OCI-M2 (cell line): ENCODE measurements around the gene UBAP1.
"Not testable (repeated sequence)": the region's sequence is repeated elsewhere in the genome, so short reads cannot be mapped to it uniquely, and the experiment has no call there.

Experiments used
- DNase-seq: peaks from one replicate; lab custom pipeline; 2025; ENCODE audit not compliant: unreplicated experiment; lab: John Stamatoyannopoulos, UW

UBAP1 gene

DNA sequence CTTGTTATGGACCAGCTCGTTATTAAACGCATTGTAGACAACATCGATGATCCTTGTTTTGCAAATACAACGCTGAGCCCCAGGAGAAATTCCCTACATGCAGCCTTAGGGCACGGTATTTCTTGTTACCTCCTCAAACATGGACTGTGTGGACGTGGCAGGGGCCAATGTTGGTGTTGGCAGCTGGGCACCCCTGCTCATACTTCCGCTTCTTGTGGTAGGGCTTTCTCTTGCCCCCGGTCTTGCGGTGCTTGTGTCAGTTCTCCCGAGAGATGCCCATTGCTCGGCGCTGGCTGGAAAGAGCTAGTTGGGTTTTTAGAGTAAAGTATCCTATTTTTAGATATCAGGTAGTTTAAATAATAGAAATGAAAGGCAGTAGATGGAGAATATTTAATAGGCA is 45.5 kb downstream of the UBAP1 start:
- no peak for DNase-seq

DNA sequence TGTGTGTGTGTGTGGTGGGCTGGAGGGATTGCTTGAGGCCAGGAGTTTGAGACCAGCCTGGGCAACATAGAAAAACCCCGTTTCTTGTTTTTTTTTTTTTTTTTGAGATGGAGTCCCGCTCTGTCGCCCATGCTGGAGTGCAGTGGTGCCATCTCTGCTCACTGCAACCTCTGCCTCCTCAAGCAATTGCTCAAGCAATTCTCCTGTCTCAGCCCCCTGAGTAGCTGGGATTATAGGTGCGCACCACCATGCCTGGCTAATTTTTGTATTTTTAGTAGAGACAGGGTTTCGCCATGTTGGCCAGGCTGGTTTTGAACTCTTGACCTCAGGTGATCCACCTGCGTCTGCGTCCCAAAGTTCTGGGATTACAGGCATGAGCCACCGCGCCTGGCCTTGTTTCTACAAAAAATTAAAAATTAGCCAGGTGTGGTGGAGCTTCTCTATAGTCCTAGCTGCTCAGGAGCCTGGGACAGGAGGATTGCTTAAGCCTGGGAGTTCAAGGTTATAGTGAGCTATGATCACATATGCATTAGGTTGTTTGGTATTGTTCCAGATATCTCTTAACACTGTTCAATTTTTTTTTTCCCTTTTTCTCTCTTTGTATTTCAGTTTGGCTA is 47.4 kb downstream of the UBAP1 start:
- DNase-seq, result not testable (repeated sequence)

DNA sequence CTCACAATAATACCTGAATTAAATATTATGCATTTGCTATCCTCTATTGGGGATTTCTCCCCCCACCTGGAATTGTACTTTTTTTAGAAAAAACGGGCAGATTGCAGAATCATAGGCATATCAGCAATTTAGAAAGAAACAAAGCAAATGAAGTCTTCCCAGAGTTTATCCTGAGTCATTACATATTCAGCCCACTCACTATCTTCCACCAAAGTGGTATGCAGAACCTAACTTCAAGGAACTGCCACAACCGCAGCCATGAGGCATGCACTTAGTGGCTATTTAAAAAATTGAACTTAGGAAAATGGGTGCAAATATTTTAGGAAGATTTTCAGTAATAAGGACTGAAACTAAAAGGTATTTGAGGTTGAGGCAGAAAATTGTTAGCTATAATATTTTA is 48.6 kb downstream of the UBAP1 start:
- DNase-seq, result no peak

DNA sequence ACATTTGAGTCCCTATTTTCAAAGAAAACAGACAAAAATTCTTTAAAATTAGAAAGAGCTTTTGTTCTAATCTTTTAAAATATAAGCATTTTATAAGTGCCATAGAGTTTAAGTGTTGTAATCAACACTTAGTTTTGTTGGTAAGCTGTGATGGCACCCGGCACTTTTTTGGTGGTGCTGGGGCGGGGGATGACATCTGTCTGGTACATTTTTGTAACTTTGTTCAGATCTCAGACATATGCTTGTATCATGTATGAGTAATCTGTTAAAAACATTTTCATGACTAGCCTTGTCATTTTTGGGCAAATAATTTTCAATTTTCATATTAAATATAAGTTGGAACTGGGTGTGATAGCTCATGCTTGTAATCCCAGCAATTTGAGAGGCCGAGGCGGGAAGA is 51.7 kb downstream of the UBAP1 start:
- no peak for DNase-seq

DNA sequence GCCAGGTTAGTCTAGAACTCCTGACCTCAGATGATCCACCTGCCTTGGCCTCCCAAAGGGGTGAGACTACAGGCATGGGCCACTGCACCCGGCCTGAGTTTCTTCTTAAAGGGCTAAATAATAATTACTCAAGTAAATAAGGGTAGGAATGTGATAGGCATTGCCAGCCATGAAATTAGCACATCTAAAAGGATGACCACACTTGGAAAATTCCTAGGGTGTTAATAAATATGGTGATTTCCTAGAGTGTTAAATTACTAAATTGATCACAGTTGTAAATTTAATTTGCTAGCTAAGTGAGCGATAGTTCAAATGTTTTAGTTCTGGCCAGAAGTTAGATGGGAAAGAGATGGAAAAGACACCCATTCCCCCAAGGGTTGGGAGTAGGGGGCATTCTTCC is 53.4 kb downstream of the UBAP1 start:
- DNase-seq, result no peak

DNA sequence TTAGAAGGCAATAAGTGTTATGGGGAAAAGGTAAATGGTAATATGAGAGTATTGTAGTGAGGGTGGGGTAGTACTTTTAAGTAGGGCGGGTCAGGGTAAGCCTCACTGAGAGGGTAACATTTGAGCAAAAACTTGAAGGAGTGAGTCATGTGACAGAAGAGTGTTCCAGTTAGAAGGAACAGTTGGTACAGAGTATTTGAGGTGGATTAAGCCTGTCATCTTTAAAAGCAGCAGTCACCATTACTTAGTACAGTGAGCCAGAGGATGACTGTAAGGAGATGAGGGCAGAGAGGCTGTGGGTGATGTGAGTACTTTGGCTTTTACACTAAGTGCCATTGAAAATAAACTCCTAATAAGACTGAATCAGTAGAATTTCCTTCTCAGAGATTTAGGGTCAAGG is 54.8 kb downstream of the UBAP1 start:
- DNase-seq, result no peak

DNA sequence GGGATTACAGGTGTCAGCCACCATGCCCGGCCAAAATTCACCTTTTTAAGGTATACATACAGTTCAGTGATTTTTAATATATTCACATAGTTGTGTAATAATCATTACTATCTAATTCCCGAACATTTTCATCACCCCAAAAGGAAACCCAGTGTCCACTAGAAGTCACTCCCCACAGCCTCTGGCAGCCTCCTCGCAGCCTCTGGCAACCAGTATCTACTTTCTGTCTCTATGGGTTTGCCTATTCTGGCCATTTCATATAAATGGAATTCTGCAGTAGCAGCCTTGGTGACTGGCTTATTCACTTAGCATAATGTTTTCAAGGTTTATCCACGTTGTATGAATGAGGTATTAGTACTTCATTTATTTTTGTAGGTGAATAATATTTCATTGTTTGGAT is 59.0 kb downstream of the UBAP1 start:
- no peak for DNase-seq

DNA sequence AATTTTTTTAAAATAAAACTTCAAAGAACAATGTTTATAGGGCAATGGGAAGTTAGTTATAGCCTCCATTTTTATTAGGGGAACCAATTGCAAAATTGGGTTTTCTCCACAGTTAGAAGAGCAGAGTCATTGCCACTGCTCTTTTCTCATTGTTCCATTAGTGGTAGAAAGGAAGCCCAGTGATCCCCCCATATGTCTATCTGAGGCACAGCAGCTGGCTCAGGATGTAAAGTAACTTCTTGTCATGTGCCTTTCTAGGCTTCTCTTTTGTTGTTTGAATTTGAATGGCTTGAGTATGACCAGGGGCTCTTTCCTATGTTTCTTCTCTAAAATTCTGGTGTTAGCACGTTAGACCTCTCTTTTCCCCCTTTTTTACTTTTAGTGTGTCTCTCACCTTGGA is 61.2 kb downstream of the UBAP1 start:
- DNase-seq, result no peak

DNA sequence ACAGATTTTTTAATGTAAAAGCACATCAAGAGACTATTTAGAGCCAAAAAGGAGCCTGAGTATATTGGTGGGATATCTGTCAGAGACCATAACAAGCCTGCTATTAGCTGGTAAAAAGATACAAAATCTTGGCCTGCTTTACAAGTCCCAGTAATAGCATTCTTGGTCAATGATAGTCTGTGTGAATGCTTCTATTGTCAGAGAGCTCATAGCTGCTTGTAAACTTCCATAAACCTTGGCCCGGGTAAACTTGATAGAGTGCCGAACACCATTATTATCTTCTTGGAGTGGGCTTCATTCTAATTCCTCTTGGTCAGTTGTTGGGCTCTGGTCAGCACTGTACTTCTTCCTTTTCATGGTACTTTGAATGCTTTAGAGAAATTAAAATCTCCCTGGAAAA is 64.0 kb downstream of the UBAP1 start:
- no peak for DNase-seq

DNA sequence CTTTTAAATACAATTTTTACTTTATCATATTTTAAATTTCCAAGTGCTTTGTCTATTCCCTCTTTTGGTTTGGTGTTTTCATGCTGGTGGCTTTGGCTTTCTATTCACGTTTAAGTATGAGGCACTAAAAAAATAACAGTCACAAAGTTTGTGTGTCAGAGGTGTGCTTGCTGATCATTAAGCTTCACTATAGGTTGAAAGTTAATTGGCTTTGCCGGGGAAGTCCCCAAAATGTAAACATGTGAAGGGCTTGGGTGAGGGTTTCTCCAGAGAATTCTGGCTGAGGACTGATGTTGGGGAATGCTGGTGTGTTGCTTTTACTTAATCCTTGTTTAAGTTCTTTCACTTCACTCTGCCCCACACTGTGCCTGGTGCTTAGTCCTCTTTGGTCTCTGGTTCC is 66.4 kb downstream of the UBAP1 start:
- not testable (repeated sequence) for DNase-seq

DNA sequence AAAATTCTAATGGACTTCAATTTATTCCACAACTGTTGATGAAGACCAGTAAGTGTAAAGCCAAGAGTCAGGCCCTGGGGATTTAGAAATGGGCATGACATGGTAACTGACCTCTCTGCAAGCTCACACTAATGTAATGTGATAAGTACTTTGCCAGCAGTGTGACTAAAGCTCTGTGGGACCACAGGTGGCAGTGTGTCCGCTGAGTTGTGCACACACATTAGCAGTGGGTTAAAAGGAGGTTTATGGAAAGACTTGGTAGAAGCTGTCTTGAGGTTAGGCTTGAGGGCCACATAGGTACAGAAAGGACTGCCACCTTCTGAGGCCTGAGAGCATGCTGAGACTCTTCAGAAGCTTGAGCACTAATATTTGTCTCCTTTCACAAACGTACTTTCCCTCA is 67.6 kb downstream of the UBAP1 start:
- DNase-seq, result no peak

DNA sequence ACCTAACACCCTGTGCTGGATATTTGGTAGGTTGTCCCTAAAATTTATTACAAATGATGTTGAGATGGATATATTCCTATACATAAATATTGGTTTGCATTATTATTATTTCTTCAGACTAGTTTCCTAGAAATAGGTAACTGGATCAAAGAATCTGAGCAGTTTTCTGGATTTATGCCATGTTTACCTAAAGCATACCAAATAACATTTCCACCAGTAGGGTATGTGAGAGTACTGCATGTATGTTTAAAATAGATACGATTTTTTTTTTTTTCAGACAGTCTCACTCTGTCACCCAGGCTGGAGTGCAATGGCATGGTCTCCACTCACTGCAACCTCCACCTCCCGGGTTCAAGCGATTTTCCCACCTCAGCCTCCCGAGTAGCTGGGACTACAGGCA is 68.9 kb downstream of the UBAP1 start:
- not testable (repeated sequence) for DNase-seq

DNA sequence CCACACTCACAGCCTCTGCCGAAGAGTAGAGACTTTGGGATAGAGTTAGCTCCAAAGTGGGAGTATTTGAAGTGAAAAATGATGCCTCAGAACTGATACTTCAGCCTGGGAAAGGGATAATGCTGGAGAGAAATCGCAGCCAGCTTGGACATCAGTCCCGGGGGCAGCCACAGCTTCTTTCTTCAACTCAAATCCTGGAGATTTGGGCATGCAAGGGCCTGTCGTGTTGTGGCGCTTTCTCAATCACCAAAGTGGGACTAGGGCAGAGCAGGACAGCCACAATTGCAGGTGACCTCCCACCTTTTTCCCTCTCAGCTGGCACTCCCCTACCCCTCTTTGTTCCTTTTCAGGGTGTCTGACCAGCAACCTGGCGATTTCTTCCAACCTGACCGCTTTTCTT is 70.4 kb downstream of the UBAP1 start:
- no peak for DNase-seq

DNA sequence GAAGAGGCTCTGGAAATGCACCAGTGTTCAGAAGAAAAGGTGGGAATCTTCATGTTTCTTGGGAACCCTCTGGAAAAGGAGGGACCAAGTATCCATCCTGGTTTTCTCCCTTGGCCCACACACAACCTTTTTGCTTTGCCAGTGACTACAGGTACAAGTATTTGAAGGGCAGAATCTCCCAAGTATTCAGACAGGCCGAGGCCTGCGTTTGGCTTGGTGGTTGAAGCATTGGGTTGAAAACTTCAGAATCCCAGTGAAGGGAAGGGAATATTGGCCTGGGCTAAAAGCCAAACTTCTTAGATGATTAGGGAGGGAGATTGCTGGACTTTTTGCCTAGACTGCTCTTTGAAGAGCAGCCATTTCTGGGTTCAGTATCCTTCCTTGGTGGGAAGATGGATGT is 71.9 kb downstream of the UBAP1 start:
- DNase-seq, result no peak

DNA sequence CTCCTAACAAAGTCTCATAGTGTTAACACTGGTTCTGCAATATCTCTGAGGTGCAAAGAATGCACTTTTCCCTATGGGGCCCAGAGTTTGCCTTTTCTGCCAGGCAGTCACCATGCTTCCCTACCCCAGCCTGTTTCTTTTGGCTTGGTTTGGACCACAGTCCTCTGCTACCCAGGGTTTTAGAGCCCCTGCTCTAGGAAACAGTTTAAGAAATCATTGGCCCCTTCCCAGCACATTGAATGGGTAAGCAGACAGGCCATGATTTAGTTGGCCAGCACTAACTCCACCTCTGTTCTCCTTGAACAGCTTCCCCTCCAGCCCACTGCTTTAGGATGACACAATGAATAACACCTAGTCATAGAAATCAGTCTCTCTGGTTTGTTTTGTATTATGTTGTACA is 73.2 kb downstream of the UBAP1 start:
- DNase-seq, result no peak

DNA sequence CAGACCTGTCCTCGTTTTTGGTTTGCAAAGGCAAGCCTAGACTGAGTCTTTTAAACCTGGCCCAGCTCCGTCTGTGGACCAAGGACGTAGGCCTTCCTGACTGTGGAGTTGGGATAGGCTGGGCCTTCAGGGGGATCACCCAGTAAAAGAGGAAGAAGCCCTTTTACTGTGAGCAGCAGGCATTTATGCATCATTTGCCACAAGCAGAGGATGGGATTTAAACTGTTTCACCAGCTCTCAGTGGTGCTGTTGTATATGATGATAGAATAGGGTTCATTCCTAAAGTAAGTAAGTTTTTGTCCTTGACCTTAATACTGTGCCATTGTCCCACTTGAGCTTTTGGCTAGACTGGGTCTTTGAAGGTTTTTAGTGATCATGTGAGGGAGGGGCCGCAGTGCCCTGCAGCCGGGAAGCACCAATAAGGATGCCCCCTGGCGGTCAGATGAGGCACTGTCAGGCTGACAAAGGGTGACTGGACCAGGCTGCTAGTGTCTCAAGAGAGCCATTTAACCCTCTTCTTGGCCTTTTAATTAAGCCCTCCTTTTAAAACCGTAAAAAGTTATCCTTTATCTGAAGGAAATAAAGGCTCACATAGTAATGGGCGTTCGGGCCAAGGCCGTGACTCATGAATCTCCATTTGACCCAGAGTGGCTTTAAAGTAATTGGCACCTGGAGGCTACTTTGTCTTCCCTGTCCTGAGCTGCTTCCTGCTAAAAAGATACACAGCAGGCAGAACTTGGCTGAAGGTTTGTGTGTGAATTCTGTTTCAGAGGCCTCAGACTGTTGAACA is 74.0 kb downstream of the UBAP1 start:
- no peak for DNase-seq

DNA sequence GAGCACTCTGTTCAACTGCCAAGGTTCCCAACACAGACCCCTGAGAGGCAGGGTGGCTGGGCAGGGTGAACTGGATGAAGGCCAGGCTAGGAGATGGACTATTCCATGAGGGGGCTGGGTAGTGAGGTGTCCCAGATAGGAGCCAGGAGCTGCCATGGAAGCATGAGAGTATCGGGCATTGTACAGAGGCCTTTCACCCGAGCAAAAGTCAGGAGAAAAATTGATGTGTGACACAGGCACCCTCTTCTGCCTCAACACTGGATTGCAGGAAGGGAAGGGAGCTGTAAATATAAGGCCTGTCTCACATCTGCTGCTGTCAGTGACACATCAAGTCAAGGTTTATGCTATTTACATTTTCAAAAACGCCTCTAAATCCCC is 74.6 kb downstream of the UBAP1 start:
- DNase-seq, result no peak

DNA sequence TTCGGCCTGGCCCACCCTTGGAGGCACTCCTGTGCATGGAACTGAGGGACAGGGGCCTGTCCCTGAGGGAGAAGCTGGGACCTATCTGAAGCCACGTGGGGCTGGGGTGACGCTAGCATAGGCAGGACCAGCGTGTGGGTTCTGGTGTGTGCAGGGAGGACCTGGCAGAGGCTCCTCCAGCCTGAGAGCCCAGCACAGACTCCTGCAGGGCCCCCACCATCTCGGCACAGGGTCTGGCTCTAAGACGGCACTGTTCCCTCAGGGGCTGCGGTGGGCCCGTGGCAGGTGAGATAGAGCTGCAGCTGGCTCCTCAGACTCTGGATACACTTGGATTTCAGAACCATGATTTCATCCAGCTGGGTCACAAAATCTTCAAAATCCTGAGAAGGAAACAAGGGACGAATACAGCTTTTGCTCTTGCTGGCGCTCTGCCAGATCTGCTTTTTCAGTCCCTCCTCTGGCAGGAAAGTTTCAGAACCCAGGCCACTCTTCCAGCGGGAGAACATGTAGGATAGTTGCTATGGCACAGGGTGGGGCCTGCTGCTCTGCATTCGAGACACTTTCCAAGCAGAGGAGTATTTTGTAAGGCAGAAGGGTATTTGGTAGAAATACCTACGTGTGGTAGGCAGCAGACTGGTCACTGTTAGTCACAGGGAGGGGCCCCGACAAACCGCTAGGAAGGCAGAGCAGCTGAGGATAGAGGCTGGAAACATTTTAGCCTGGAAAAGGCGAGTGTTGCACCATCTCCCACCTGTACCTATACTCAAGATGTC is 75.5 kb downstream of the UBAP1 start:
- no peak for DNase-seq

DNA sequence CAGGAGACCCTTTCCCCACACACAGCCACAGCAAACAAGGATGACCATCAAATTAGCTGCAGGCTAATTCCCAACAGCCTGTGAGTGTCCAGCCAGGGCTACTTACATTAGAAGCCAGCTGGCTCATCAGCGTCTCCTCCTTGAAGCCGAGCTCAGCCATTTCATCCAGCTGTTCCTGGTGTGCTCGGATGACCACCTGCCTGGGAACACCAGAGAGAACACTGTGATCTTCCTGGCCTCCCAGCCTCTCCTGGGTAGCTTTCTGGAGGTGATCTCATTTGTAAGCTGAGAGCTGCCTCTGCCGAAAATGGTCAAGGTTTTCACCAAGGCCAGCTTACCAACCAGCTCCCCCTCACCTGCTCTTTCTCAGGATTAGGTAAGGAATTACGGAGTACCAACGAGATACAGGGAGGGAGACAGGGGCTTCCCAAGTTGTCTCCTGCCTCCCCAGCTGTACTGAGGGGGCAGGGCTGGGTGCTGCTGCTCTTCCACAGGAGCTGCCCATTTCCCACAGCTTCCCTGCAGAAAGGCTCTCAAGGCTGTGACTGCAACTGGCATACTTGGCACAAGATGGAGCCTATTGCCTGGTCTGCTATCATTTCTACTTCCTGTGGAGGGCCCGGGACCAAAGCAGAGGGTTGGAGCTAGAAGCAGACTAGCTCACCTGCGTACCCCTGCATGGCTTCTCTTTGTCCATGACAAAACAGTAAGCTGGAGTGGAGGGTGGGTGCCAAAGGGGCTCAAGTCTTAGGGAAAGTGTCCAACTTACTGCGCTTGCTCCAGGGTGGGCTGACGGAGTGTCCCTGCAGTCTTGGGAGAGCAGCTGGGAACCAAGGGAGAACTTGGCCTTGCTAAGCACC is 76.4 kb downstream of the UBAP1 start:
- DNase-seq, result no peak

DNA sequence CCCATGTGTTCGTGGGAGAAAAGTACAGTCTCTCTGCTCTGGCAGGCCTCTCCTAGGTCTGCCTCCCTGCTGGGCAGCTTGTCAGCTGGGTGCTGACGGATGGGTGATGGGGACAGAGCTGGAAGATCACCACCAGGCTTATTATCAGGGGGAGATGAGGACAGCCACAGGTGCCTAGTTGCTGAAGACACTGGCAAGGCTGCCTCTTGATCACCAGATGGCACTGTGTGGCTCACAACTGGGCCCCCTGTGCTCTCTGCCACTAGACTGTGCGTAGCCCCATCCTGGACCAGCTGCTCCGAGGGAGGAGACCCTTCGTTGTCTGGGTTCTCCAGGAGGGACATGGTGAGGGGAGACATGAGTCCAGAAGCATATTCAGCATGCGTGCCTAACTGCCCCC is 77.3 kb downstream of the UBAP1 start:
- DNase-seq, result no peak

DNA sequence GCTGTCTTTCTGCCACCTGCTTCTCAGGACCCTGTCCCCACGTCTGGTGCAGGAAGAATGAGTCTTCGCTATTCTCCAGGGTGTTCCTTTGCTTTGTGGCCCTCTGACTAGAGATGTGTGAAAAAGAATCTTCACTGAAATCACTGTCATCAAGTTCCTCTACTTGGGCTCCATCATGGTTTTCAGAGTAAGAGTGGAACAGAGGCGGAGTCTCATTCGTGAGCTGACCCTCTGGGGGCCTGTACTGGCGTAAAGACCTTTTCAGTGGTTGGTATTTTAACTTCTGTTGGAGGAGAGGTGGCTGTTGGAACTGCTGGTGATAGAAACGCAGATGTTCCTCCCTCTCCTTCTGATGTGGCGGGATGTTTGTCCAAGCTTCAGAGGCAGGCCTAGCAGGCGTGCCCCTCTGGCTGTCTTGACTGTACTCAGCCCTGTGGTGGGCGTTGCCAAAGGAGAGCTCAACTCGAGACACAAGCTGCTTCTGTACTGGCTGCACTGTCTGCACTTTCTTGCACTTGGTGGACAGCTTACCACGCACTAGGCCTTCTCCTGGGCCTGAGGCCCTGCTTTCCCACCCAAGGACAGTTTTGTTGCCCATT is 78.2 kb downstream of the UBAP1 start:
- DNase-seq, result no peak
